ENCODE measurements around the gene SLC24A3.

- no peak for TF ChIP-seq CTCF (IDR thresholded peaks at IDR 0.05)
- TF ChIP-seq EZH2phosphoT487 (IDR thresholded peaks at IDR 0.05) = no peak
Observed at GRCh38 chr20:19259141-19259591, 46.7 kb downstream of the SLC24A3 start.
